Measurements from ENCODE around the gene STX18.

DNA sequence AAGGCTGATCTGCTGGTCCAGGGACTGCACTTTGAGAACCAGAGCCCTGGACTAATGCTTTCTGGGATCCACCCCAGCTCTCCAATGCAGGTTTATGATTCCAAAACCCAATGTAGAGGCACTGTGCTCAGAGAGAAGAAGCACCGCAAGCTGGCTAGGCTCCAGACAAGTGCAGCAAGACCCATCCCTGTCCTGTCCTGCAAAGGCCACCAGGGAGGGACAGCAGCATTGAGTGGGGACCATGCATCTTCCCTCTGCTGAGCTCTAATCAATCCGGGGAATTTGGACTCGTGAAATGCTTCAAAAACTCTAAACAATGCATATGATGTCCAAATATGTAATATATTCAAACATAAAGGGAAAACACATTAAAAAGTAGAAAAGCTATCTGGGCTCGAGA, 165.8 kb downstream of the STX18 start:
- TF ChIP-seq POLR2A (IDR thresholded peaks at IDR 0.05): no peak
- TF ChIP-seq, protein P1, sequence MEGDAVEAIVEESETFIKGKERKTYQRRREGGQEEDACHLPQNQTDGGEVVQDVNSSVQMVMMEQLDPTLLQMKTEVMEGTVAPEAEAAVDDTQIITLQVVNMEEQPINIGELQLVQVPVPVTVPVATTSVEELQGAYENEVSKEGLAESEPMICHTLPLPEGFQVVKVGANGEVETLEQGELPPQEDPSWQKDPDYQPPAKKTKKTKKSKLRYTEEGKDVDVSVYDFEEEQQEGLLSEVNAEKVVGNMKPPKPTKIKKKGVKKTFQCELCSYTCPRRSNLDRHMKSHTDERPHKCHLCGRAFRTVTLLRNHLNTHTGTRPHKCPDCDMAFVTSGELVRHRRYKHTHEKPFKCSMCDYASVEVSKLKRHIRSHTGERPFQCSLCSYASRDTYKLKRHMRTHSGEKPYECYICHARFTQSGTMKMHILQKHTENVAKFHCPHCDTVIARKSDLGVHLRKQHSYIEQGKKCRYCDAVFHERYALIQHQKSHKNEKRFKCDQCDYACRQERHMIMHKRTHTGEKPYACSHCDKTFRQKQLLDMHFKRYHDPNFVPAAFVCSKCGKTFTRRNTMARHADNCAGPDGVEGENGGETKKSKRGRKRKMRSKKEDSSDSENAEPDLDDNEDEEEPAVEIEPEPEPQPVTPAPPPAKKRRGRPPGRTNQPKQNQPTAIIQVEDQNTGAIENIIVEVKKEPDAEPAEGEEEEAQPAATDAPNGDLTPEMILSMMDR (IDR thresholded peaks at IDR 0.05): no peak
- TF ChIP-seq POLR2AphosphoS5 (IDR thresholded peaks at IDR 0.05): no peak

All from prostate gland (tissue), 2 donors.